ENCODE measurements around the gene WDTC1. TPM values are rescaled to one million over a fixed set of nuclear protein-coding genes. Genes with fewer than 3 reads are reported as not detected.

Gene WDTC1
- total RNA-seq, 1 experiment from 2014 or later: 24.6 TPM

DNA sequence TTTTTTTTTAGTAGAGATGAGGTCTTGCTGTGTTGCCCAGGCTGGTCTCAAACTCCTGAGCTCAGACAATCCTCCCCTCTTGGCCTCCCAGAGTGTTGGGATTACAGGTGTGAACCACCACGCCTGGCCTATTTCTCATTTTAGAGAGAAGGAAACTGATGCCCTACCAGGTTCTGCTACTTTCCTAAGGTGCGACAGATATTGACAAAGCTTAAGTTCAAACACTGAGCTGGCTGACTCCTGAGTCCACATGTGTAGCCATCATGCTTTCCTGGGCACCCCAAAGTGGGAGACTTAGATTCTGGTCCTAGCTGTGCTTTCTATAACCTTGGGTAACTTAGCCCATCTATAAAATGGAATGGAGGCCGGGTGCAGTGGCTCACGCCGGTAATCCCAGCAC lies 82.4 kb downstream of the WDTC1 start:
- TF ChIP-seq, protein P1, sequence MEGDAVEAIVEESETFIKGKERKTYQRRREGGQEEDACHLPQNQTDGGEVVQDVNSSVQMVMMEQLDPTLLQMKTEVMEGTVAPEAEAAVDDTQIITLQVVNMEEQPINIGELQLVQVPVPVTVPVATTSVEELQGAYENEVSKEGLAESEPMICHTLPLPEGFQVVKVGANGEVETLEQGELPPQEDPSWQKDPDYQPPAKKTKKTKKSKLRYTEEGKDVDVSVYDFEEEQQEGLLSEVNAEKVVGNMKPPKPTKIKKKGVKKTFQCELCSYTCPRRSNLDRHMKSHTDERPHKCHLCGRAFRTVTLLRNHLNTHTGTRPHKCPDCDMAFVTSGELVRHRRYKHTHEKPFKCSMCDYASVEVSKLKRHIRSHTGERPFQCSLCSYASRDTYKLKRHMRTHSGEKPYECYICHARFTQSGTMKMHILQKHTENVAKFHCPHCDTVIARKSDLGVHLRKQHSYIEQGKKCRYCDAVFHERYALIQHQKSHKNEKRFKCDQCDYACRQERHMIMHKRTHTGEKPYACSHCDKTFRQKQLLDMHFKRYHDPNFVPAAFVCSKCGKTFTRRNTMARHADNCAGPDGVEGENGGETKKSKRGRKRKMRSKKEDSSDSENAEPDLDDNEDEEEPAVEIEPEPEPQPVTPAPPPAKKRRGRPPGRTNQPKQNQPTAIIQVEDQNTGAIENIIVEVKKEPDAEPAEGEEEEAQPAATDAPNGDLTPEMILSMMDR (IDR thresholded peaks at IDR 0.05): no peak
- TF ChIP-seq, protein P2, sequence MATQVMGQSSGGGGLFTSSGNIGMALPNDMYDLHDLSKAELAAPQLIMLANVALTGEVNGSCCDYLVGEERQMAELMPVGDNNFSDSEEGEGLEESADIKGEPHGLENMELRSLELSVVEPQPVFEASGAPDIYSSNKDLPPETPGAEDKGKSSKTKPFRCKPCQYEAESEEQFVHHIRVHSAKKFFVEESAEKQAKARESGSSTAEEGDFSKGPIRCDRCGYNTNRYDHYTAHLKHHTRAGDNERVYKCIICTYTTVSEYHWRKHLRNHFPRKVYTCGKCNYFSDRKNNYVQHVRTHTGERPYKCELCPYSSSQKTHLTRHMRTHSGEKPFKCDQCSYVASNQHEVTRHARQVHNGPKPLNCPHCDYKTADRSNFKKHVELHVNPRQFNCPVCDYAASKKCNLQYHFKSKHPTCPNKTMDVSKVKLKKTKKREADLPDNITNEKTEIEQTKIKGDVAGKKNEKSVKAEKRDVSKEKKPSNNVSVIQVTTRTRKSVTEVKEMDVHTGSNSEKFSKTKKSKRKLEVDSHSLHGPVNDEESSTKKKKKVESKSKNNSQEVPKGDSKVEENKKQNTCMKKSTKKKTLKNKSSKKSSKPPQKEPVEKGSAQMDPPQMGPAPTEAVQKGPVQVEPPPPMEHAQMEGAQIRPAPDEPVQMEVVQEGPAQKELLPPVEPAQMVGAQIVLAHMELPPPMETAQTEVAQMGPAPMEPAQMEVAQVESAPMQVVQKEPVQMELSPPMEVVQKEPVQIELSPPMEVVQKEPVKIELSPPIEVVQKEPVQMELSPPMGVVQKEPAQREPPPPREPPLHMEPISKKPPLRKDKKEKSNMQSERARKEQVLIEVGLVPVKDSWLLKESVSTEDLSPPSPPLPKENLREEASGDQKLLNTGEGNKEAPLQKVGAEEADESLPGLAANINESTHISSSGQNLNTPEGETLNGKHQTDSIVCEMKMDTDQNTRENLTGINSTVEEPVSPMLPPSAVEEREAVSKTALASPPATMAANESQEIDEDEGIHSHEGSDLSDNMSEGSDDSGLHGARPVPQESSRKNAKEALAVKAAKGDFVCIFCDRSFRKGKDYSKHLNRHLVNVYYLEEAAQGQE (IDR thresholded peaks at IDR 0.05; ENCODE audit: insufficient read depth in 1 of 2, low read depth in 2 of 2, low read length in 1 of 2): no peak
- TF ChIP-seq POLR2AphosphoS5 (IDR thresholded peaks at IDR 0.05; ENCODE audit: low read depth, low read length): no peak
- no peak for TF ChIP-seq TCF7L2 (IDR thresholded peaks at IDR 0.05; ENCODE audit: low read depth, low read length)
- no peak for TF ChIP-seq SIN3A (IDR thresholded peaks at IDR 0.05; ENCODE audit: borderline replicate concordance, insufficient read depth, low read depth, low read length)
- DNase-seq (ENCODE audit: low read depth, low spot score): no peak
- H3K27ac ChIP-seq (ENCODE audit: low read length): no peak overlapping the region
- no TSS peak for BruUV-seq (replicated peaks)
- H3K4me1 ChIP-seq (ENCODE audit: control insufficient read depth, insufficient read depth, low read length): no peaks in the 10 kb centered on the region
- intact Hi-C loops (cut with micrococcal nuclease; ENCODE audit: unreplicated experiment) (no loop called here), in situ Hi-C loops (cut with HindIII; ENCODE audit: low pct_unique_long_range_greater_than_20kb, low sequenced_read_pairs) (no loop called here)
- no peaks in the 10 kb centered on the region for H3K9me3 ChIP-seq (ENCODE audit: control insufficient read depth, insufficient read depth, low read depth, low read length)
- no peaks in the 10 kb centered on the region for H3K36me3 ChIP-seq (ENCODE audit: control insufficient read depth, insufficient read depth, low read length)
- H3K4me3 ChIP-seq (ENCODE audit: low read depth in 2 of 2, low read length in 2 of 2): no peak overlapping the region
- no peaks in the 10 kb centered on the region for H3K27me3 ChIP-seq (ENCODE audit: control insufficient read depth, insufficient read depth, low read length)
- ChIA-PET CTCF (interaction anchor here (0.6 to 0.7 kb wide), 2 partner anchors 16 to 17 kb away, joined by 5 to 6 read pairs; no protein-coding TSS in a partner anchor), POLR2A (no interaction called here)
- ATAC-seq: no peak

DNA sequence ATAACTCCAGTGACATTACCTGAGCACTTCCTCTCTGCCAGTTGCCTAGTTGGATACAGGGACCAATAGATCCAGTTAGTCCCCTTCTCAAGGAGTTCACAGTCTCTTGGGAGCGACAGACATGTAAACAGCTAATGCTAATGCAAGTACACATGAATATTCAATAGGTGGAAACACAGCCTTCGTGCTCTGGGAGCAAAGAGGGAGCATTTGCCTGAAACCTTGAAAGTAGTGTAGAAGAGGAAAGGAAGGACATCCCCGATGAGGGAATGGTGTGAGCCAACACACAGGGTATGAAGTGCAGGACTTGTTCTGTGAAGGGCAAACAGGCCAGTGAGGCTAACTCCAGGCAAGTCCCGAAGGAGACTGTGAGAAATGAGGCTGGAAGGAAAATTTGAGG lies 83.7 kb downstream of the WDTC1 start:
- DNase-seq (ENCODE audit: low read depth, low spot score): no peak
- Histone ChIP-seq H3K36me3 (ENCODE audit: control insufficient read depth, insufficient read depth, low read length) (peaks cover 8% of the 10 kb centered on the region; the same call in 1 of the 2 replicates), H3K4me3 (ENCODE audit: low read depth in 2 of 2, low read length in 2 of 2) (no peak overlapping the region), H3K9me3 (ENCODE audit: control insufficient read depth, insufficient read depth, low read depth, low read length) (no peaks in the 10 kb centered on the region), H3K4me1 (ENCODE audit: control insufficient read depth, insufficient read depth, low read length) (peaks cover 2% of the 10 kb centered on the region; the same call in 1 of the 2 replicates), H3K27me3 (ENCODE audit: control insufficient read depth, insufficient read depth, low read length) (no peaks in the 10 kb centered on the region), H3K27ac (ENCODE audit: low read length) (no peak overlapping the region)
- no TSS peak for BruUV-seq (replicated peaks)
- POLR2A ChIA-PET: no interaction called here
- TF ChIP-seq SIN3A (IDR thresholded peaks at IDR 0.05; ENCODE audit: borderline replicate concordance, insufficient read depth, low read depth, low read length): no peak
- no peak for TF ChIP-seq TCF7L2 (IDR thresholded peaks at IDR 0.05; ENCODE audit: low read depth, low read length)
- TF ChIP-seq, protein P1 (IDR thresholded peaks at IDR 0.05): no peak
- TF ChIP-seq POLR2AphosphoS5 (IDR thresholded peaks at IDR 0.05; ENCODE audit: low read depth, low read length): no peak
- TF ChIP-seq, protein P2 (IDR thresholded peaks at IDR 0.05; ENCODE audit: insufficient read depth in 1 of 2, low read depth in 2 of 2, low read length in 1 of 2): no peak
- CTCF ChIA-PET: no interaction called here
- ATAC-seq: no peak
- in situ Hi-C loops (cut with HindIII; ENCODE audit: low pct_unique_long_range_greater_than_20kb, low sequenced_read_pairs): no loop called here
- intact Hi-C loops (cut with micrococcal nuclease; ENCODE audit: unreplicated experiment): no loop called here
